ENCODE data around the gene AUTS2.

AUTS2 gene

DNA sequence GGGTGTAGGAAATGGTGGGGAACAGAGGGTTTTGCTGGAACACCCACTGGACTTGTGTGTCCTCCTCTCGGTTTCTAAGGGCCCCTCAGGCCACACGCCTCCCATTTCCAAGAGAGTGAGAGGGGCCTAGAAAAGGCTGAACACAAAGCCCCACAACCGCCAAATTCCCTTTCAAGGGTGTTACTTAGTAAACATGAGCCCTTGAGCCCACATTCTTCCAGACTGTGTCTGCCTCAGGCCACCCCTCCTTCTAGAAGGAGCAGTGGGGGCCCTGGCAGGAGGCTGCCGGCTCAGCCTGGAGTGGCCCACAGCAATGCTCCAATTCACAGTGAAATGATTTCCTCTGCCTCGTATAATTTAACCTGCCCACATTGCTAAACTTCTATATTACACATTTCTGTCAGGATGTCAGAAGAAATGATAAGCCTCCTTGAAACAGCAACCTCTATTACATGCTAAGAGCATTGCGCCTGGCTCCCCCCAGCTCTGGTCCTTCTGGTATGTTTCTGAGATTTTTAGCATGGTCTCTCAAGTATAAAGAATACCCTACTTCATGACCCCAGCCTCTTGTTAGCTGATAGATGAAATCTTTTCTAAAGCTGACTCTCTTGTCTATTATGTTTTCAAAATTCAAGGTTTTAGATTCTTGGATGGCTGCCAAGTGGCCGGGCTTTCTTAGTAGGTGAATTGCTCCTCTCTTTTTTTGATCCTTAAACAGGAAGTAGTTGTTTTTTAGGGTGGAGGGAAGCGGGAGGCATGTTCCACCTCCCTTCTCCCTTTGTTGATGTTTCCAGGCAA is 859.8 kb downstream of the AUTS2 start:
- DNase-seq (ENCODE audit: low read depth in 3 of 3): no peak

DNA sequence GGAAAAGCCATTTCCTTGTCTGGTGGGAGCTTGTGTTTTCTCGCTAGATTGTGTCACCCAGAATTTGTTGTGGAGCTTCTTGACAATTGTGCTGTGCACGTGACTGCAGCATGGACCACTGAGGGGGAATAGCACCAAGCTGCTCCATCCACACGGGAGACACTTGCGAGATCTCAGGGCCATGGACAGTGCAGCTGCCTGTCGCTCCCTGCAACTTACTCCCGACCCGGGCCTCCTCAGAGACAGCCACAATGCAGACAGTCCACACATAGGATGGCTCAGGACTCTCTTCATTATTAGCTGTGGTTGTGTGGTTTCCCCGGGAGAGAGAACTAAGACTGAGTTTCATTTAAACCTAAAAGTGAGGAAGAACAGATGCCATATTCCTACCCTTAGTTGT is 860.5 kb downstream of the AUTS2 start:
- DNase-seq (ENCODE audit: low read depth in 3 of 3): no peak

DNA sequence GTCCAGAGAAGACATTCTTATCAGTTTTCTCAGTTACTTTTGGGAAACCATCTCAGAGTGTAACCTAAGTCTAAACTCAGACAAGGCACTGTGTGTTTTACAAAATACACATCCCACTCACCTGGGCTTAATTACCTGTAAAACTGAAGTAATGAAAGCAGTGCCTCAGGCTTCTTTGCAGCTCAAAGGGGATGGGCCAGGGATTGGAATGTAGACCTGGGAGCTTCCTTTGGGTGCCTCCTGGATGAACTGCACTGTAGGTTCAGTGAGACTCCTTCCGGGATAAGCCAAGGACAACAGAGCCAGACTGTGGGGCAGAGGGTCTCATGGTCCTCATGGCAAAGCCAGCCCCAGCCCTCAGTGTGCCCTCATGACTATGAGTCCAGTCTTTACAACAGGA is 861.3 kb downstream of the AUTS2 start:
- DNase-seq (ENCODE audit: low read depth in 3 of 3): no peak

DNA sequence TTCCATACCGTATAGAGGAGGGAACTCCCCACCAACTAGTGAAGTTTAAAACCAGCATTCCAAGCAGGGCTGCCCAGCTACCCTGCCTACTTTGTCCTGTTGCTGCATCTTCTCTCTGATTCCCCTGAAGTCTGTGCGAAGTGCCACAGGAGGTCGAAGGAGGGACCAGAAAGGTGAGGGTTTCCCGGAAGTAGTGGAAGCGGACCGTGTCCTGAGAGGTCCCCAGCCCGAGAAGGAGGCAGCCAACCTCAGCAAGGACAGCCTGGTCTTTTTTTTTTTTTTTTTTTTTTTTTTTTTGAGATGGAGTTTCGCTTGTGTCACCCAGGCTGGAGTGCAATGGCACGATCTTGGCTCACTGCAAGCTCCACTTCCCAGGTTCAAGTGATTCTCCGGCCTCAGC is 861.8 kb downstream of the AUTS2 start:
- DNase-seq (ENCODE audit: low read depth in 3 of 3): no peak

DNA sequence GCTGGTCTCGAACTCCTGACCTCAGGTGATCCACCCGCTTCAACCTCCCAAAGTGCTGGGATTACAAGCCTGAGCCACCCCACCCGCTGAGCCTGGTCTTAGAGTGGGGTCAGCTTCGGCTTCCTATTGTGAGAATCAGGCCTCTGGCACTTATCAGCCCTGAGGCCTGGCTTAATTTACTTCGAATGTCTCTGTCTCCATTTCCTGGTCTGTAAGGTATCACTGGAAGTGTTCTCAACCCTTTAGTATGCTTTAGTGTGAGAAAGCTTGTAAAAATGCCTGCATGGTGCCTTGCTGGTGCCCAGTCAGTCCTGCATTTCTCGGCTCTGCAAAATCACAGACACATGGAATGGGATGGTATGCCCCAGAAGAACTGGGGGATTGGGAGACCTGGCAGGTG is 862.3 kb downstream of the AUTS2 start:
- DNase-seq (ENCODE audit: low read depth in 3 of 3): no peak

DNA sequence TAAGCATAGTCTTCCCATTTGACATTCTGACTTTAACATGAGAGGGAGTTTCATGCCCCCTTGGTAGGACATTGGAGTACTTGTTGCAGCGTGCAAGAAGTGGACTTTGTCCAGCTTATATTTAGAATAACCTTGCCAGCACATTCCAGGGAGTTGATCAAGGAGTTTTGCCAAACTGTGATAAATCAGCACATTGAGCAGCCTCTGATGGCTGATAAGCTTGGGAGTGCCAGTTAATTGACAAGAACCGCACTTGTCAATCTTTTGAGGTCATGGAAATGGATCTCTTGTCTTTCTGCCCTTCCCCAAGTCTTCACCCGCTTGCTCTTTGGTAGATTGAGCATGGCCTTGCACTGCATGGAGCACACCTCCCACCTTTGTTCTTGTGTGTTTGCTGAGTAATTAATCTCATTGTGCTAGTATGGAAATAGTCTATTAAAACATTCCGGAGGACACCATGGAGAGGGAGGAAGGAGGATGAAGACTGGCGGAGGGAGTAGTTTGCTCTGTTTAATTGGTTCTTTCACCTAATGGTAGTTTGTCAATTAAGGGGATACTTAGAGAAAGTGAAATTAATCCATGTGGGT is 865.2 kb downstream of the AUTS2 start:
- no peak for DNase-seq (ENCODE audit: low read depth in 3 of 3)

DNA sequence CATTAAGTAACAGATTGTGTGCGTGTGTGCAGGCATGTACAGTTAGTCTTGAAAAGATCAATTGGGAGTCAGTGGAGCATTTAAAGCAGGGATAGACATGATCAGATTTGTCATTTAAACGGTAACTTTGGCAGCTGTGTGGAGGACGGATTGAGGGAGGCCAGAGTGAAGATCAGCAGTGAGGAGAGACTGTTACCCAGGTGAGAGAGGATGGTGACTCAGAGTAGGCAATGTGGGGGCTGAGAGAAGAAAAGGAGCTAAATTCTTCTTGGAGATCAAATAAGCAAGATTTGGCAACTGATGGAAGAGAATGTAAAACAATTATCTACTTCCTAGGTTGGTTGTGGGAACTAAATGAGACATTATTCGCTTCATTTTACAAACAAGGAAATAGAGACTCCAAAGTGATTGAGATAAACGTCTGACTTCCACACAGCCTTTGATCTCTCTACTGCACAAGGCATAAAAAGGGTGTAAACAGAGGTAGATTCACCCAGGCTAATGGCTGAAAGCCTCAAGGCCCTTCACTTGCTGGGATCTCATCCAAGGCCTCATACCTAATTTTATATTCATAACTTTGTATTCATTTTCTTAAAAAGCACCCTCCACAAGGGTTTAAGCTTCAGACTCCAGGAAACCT is 868.6 kb downstream of the AUTS2 start:
- no peak for DNase-seq (ENCODE audit: low read depth in 3 of 3)

DNA sequence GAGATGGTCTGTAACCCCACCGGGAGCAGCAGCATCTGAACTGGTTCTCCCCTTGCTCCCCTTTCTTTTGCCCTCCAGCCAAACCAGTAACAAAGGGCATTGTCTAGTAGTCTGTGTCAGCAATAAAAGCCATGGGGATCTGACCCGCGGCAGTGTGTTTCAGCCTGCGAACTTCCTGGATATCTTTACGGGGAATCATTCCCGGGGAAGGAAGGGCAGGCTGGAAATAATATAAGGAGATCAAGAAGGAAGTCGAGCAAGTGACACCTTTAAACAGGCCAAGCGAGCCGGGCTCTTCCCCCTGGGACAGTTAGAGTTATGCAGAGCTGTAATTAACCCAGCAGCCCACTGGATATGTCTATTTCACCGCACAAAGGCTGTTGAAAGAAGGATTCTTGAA is 872.5 kb downstream of the AUTS2 start:
- DNase-seq (ENCODE audit: low read depth in 3 of 3): no peak

DNA sequence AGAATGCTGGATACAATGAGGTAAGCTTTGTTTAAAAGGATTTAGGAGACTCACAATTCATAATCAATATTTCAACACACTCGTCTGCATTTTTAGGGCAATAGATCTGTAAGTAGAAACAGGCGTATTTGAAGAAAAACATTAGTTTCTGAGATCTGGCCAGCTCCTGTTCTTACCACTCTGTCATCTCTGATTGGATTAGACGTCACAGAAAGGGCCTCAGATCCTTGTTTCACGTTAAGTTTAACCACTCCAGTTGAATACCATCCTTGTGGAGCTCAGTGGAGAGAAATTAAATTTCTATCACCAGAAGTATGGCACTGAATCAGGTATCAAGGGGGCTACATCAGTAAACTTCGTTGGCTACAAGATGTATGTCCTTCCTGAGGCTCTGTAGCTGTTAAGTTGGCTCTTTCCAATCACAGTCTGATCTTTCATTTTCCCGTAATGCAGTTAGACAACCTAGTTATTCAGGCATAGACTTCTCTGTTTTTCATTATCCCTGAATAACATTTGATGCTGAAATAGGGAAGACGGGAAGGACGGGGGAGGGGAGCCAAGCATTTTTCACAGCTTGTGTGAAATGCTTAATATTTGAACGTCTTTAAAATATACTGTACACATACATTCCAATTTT is 874.4 kb downstream of the AUTS2 start:
- no peak for DNase-seq (ENCODE audit: low read depth in 3 of 3)

DNA sequence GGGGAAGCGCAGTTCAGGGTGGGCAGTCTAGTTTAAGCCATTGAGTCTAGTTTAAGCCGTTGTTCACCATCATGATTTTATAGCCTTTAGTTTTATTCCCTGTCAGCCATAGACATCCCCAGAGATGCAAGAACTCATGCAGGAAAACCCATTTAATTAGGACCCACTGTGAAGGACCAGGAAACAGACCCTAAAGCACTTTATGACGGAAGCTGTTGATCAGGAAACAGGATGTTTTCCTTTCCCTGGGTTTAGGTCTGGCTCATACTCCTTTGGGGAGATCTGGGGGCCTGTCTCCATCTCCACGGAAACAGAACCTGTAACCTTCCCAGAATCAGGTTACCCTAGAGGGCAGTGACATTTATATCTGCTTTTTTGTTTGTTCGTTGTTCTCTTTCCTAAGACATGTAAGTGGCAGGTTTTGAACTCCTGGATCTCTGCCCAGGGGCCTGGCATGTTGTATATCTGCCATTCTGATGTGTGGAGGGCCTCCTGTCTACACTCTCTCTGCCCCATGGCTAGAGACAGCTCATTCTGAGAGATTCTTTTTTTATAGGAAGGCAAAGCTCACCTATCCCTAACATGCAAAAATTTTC is 876.5 kb downstream of the AUTS2 start:
- no peak for DNase-seq (ENCODE audit: low read depth in 3 of 3)

DNA sequence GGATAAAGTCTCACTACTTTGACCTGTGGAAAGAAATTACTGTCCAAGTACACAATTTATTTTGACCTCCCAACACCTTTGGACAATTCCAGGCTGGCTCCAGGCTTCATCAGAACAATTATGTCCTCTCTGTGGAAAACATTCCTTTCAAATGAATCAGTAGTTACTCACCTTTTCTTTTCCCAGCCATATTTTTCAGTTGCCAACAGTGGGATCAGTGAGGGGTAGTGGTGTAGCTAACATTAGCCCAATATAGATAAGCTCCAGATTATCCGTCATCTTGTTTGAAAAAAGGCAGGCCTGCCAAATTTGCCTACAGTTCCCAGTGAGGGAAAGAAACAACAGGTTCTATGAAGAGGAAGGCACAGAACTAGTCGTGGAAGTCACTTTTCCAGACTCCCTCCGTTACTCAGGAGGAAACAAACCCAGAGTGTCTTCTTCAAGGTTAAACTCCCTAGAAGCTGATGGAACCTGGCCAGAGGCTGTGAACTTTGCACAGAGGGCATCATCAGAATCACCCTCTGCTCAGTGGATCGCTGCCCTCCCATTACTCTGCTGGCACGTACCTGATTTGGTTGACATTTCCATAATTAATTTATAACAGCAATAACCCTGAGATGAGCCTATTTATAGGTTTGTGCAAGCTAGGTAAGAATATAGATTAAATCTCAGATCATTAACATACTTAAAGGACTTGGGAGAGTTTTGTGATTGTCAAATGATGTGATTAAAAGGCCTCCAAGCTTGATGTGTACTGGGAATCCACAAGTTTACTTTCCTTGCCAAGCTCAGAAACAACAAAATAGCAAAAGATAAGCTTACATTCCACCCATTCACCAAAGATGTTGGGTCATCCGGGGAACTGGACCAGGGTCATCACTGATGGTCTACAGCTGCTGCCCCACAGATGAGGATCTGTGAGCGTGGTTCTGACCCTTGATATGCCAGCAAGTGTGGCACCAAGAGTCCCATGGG is 879.0 kb downstream of the AUTS2 start:
- DNase-seq (ENCODE audit: low read depth in 3 of 3): no peak

DNA sequence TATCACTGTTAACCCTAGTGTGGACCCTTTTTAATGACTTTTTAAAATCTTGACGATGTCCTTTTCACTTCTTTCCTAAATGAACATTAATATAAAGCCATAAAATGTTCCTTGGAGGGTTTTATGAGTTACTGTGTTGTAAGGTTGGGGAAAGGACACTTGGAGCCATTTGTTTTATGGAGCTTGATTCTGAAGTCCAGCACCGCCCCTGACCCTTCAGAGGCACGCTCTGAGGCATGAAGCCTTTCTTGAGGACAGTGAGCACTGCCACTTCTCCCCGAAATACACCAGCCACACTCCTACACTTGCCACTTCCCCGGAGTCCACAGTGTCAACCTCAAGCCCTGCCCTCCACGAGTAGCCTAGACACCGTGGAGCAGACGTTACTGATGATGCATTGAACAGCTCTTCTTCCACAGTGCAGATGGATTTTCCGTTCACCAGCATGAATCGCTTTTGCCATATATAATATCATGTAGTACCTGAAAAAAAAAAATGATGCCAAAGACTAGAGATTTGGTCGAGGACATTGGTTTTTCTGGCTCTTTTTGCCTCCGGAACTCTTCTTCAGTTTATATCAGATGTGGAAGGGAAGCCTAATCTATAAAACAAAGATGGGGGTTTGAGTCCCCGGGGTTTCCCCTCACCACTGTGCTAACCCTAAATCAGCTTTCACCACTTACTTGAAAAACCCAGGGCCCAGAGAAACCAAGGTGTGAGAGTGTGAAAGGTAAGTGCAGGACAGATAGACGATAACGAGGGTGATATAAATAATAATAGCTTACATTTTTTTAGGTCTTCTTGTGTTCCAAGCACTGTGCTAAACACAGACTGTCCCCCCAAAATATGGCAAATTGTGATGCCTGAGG is 881.1 kb downstream of the AUTS2 start:
- DNase-seq (ENCODE audit: low read depth in 3 of 3): no peak

DNA sequence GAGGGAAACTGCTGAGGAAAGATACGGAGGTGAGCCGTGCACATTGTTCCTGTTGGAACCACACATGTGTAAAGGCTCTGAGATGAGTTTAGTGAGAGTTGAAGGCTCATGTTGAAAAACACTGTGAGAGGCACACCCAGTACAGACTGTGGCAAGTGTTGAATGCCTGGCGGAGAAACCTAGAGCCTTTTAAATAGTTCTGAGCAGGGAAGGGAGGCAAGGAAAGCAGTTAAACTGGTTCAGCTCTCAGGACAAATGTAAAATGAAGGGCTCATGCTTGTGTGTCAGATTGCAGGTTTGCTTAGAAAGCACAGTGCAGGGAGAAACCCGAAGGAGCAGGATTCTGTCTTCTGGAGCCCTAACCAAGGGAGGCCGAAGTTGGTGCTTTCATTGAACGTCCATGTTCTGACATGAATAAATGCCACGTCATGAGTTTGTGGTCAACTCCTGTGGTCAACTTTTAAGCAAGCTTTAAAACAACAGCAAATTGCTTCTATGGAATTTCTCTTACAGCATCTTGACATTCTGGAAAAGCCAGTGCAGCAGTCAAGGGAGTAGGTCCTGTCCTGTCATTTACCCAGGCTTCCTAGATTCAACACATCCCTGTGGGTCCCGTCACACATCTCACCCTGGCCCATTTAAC is 882.8 kb downstream of the AUTS2 start:
- DNase-seq (ENCODE audit: low read depth in 3 of 3): no peak

DNA sequence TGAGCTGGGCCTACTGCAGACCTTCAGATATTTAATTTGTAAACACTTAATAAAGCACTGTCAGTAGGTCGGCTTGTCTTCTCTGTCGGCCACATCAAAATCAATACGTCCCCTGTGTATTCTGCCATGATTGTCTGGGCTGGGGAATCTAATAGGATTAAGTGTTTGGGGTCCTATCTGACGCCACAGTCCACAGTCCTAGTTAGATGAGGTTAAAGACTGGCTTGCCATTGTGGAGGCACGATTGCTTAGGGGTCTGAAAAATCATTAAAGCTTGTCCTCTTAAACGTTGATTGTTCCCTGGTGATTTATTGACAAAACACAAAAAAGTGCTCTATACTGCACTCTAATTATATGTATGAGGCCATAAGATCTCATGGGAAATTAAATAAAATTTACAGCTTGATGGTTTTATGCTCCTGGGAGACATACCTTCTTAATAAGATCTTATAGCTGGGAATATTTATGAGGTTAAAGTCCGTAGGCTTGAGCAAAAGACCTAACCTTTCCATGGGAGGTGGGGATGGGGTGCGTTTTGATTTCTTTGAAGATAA is 883.4 kb downstream of the AUTS2 start:
- DNase-seq (ENCODE audit: low read depth in 3 of 3): no peak

DNA sequence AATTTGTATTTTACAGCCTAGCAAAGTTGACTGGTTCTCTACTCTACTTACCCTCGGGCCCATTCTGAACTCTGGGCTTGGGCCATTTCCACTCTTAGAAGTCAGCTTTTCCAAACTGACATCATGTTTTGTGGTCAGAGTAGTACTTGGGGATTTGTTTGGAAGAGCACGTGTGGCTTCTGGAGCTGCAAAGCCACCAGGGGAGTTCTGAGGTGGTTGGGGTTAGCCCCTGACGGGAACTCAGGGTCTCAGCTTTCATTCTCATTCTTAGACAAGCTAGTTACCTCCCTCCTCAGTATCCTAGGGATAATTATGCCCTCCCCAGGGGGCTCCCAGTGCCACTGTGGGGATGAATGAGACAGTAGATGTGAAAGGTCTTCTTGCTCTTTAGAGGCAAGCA is 886.0 kb downstream of the AUTS2 start:
- DNase-seq (ENCODE audit: low read depth in 3 of 3): no peak

DNA sequence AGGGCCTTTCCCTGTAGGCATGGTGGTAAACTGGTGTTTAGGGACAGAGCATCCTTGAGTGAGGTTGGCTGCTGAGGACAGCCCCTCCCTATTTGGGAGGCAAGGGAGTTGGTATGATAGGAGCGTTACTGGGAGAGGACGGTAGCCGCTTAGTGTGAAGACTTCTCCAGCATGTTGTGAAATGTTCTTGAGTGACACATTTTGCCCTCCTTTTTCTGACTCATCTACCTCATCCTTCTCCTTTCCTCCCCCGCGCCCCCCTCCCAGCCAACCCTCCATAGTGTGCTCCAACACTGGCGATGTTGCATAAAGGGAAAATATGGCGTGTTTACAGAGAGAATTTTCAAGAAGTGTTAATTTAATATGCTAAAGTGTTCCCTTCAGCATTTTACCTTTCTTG is 888.7 kb downstream of the AUTS2 start:
- no peak for DNase-seq (ENCODE audit: low read depth in 3 of 3)

DNA sequence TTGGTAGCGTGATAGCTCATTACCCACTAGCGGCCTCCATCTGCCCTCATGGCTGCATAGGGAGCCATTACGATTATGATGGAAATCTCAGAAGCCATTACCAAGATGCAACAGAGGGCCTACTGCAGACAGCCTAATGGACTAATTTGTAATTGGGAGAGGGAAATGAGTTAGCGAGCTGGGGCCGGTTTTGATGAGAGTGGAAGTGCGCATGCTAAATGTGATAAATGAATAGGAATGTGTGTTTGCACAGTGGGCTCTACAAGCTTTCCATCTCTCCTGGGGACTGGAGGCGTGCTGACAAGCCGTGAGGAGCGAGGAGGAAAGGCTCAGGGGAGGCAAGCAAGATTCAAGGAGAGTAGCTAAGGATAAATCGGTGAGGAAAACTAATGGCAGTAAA is 889.2 kb downstream of the AUTS2 start:
- no peak for DNase-seq (ENCODE audit: low read depth in 3 of 3)

DNA sequence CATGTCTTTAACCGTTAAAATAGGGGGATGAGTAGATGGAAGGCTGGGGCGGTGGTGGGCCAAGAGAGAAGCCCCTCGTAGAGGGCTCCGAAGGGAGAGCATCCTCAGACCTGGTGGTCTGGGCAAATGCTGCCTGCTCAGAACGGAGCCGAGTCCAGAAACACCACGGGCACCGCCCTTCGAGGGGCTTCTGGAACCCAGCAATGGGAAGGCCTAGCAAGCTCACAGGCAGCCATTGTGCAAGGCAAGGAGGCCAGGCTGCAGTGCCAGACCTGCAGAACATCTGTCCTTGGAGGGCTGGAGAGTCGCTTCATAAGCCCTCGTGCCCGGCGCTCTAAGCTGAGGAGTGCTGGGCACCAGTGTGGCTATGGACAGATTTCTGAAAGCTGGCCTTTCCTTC is 889.6 kb downstream of the AUTS2 start:
- DNase-seq (ENCODE audit: low read depth in 3 of 3): no peak

DNA sequence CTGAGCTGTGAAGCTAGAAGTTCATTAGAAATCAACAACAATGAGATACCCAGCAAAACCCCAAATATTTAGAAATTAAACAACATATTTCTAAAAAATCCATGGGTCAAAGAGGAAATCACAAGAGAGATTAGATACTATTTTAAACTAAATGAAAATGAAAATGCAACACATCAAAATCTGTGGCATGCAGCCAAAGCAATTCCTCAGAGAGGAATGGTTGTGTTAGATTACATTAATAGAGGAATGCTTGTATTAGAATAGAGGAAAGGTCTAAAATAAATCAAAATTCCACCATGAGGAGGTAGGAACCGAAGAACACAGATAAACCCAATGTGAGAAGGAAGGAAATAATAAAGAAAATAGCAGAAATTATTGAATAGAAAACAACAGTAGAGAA is 891.5 kb downstream of the AUTS2 start:
- no peak for DNase-seq (ENCODE audit: low read depth in 3 of 3)
